ENCODE data around the gene PAM.
"Not testable (repeated sequence)": the region's sequence is repeated elsewhere in the genome, so short reads cannot be mapped to it uniquely, and the experiment has no call there.

The PAM gene

GRCh38 chr5:102750151-102750834, 4.8 kb upstream of the PAM start:
- H3K27ac ChIP-seq = no peak overlapping the region
- TF ChIP-seq CTCF (IDR thresholded peaks at IDR 0.05) = no peak

GRCh38 chr5:102751903-102752376, 3.2 kb upstream of the PAM start:
- not testable (repeated sequence) for DNase-seq (ENCODE audit: low spot score); H3K27ac ChIP-seq; H3K4me3 ChIP-seq

More at GRCh38 chr5:102750151-102750834, 4.8 kb upstream of the PAM start:
- no peak for DNase-seq (ENCODE audit: low spot score)
- H3K4me3 ChIP-seq = no peak overlapping the region

GRCh38 chr5:102753889-102754766, 977 bp upstream of the PAM start:
- no peak for TF ChIP-seq CTCF (IDR thresholded peaks at IDR 0.05)
- Histone ChIP-seq H3K27ac (peak overlapping the region; percentile 89 to 95), H3K4me3 (peak overlapping the region; percentile 93)
- no peak for DNase-seq (ENCODE audit: low spot score)

- TF ChIP-seq CTCF (IDR thresholded peaks at IDR 0.05) = no peak
- peak; percentile 86 for DNase-seq (ENCODE audit: low spot score)
- Histone ChIP-seq H3K4me3 (peak overlapping the region; percentile 93), H3K27ac (peak overlapping the region; percentile 89 to 95)
Measured at GRCh38 chr5:102755686-102756371, 724 bp downstream of the PAM start.

- Histone ChIP-seq H3K4me3 (no peak overlapping the region), H3K27ac (peak overlapping the region; percentile 3 to 32)
Measured at GRCh38 chr5:102758576-102758975, 3.5 kb downstream of the PAM start.

GRCh38 chr5:102759289-102759688, 4.2 kb downstream of the PAM start:
- no peak for TF ChIP-seq CTCF (IDR thresholded peaks at IDR 0.05)
- H3K27ac ChIP-seq = peak overlapping the region; percentile 32 to 34
- no peak overlapping the region for H3K4me3 ChIP-seq
- no peak for DNase-seq (ENCODE audit: low spot score)

More at GRCh38 chr5:102758576-102758975, 3.5 kb downstream of the PAM start:
- no peak for TF ChIP-seq CTCF (IDR thresholded peaks at IDR 0.05)
- DNase-seq (ENCODE audit: low spot score) = no peak

- no peak for TF ChIP-seq CTCF (IDR thresholded peaks at IDR 0.05)
- Histone ChIP-seq H3K4me3 (no peak overlapping the region), H3K27ac (peak overlapping the region in 1 of 2 donors; percentile 34)
- DNase-seq (ENCODE audit: low spot score) = no peak
Measured at GRCh38 chr5:102759700-102760099, 4.6 kb downstream of the PAM start.
